OCI-LY1 (cell line): Measurements from ENCODE around the gene CEACAM19.

Experiments
- H2AFZ ChIP-seq: fragments of 200-600 bp; sonication (generic), shearing (Covaris generic); 2 replicates; pipeline ENCODE4 v1.6.0; 2014; ENCODE audit warnings: antibody characterized with exemption, mild to moderate bottlenecking, low read length
- H3F3A ChIP-seq: fragments of 200-600 bp; sonication (generic), shearing (Covaris generic); 2 replicates; pipeline ENCODE4 v1.6.0; 2014; ENCODE audit warnings: mild to moderate bottlenecking, antibody characterized with exemption, low read length, moderate library complexity; ENCODE audit not compliant: insufficient read depth
- H3K27ac ChIP-seq: fragments of 200-600 bp; sonication (generic); 2 replicates; pipeline ENCODE4 v1.5.1; 2014; ENCODE audit warnings: low read length, mixed run types, mild to moderate bottlenecking, low read depth; ENCODE audit not compliant: poor library complexity, severe bottlenecking
- H3K27me3 ChIP-seq: fragments of 200-600 bp; sonication (generic); 2 replicates; pipeline ENCODE4 v1.6.0; 2014; ENCODE audit warnings: antibody characterized with exemption, mild to moderate bottlenecking, low read length, moderate library complexity; ENCODE audit not compliant: insufficient read depth
- H3K36me3 ChIP-seq: fragments of 200-600 bp; sonication (generic); 2 replicates; pipeline ENCODE4 v1.6.1; 2014; ENCODE audit warnings: mild to moderate bottlenecking, antibody characterized with exemption, low read length, moderate library complexity, mixed read lengths; ENCODE audit not compliant: insufficient read depth
- H3K4me1 ChIP-seq: fragments of 200-600 bp; sonication (generic); 2 replicates; pipeline ENCODE4 v1.5.1; 2014; ENCODE audit warnings: mild to moderate bottlenecking, low read length, moderate library complexity; ENCODE audit not compliant: insufficient read depth, severe bottlenecking
- H3K4me2 ChIP-seq: fragments of 200-600 bp; sonication (generic), shearing (Covaris generic); 2 replicates; pipeline ENCODE4 v1.6.1; 2014; ENCODE audit warnings: low read length
- H3K4me3 ChIP-seq: fragments of 200-600 bp; sonication (generic); 2 replicates; pipeline ENCODE4 v1.5.1; 2014; ENCODE audit warnings: low read length, low read depth, mild to moderate bottlenecking, mixed read lengths; ENCODE audit not compliant: poor library complexity, severe bottlenecking
- H3K79me2 ChIP-seq: fragments of 200-600 bp; shearing (Covaris generic); 2 replicates; pipeline ENCODE4 v1.6.1; 2016; ENCODE audit warnings: mixed run types, low read length, mixed read lengths; ENCODE audit not compliant: insufficient read depth
- H3K9ac ChIP-seq: fragments of 200-600 bp; sonication (generic), shearing (Covaris generic); 2 replicates; pipeline ENCODE4 v1.6.1; 2014; ENCODE audit warnings: mild to moderate bottlenecking, low read length, mixed read lengths
- H3K9me2 ChIP-seq: fragments of 200-600 bp; sonication (generic), shearing (Covaris generic); 2 replicates; pipeline ENCODE4 v1.6.1; 2014; ENCODE audit warnings: low read depth, mild to moderate bottlenecking, low read length, mixed read lengths
- H3K9me3 ChIP-seq: fragments of 200-600 bp; shearing (Covaris generic); 2 replicates; pipeline ENCODE4 v1.6.1; 2014; ENCODE audit warnings: low read length, mixed read lengths
- H4K20me1 ChIP-seq: fragments of 200-600 bp; sonication (generic), shearing (Covaris generic); 2 replicates; pipeline ENCODE4 v1.6.0; 2016; ENCODE audit warnings: mild to moderate bottlenecking, low read length; ENCODE audit not compliant: insufficient read depth
- EZH2 ChIP-seq: fragments of 200-600 bp; sonication (generic), shearing (Covaris generic); IDR thresholded peaks from 2 replicates; pipeline ENCODE4 v1.8.0; 2017; ENCODE audit warnings: borderline replicate concordance, mixed run types, mild to moderate bottlenecking, antibody characterized with exemption, low read length, moderate library complexity, mixed read lengths
- TF ChIP-seq, protein P1 (sequence below): fragments of 200-600 bp; sonication (generic), shearing (Covaris generic); IDR thresholded peaks from 2 replicates; pipeline ENCODE4 v1.5.1; 2017; ENCODE audit warnings: mild to moderate bottlenecking, antibody characterized with exemption, low read length, moderate library complexity, mixed read lengths

Gene CEACAM19

DNA sequence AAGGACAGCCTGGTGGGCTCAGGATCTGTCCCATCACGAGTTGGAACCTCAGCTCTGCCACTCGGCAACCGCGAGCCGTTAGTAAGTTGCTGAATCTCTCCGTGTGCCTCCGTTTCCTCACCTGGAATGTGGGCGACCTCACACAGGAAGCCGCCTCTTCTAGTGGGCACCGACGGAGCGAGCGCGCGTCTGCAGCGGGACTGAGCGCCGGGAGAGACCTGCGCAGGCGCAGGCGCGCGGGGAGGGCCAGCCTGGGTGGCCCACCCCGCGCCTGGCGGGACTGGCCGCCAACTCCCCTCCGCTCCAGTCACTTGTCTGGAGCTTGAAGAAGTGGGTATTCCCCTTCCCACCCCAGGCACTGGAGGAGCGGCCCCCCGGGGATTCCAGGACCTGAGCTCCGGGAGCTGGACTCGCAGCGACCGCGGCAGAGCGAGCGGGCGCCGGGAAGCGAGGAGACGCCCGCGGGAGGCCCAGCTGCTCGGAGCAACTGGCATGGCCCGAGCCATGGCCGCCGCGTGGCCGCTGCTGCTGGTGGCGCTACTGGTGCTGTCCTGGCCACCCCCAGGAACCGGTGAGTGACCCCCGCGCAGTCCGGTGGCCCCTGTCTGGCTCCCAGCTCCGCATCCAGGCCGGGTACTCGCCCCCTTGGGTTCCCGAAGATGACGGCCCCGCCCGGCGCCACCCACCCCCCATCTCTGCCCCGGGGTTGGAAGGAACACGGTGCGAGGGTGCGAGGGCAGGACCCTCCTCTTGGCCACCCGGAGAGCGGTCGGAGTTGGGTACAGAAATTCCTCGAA, 27.5 kb upstream of the CEACAM19 start, which contains the start of gene PVR:
TSS of gene PVR (plus strand) at position 306 of the 797 bp plus-strand sequence. CDS start at position 493, 187 bp downstream.
- H4K20me1 ChIP-seq: no peaks in the 10 kb centered on the region
- no peaks in the 10 kb centered on the region for H3K79me2 ChIP-seq
- TF ChIP-seq EZH2: no peak
- TF ChIP-seq, protein P1, sequence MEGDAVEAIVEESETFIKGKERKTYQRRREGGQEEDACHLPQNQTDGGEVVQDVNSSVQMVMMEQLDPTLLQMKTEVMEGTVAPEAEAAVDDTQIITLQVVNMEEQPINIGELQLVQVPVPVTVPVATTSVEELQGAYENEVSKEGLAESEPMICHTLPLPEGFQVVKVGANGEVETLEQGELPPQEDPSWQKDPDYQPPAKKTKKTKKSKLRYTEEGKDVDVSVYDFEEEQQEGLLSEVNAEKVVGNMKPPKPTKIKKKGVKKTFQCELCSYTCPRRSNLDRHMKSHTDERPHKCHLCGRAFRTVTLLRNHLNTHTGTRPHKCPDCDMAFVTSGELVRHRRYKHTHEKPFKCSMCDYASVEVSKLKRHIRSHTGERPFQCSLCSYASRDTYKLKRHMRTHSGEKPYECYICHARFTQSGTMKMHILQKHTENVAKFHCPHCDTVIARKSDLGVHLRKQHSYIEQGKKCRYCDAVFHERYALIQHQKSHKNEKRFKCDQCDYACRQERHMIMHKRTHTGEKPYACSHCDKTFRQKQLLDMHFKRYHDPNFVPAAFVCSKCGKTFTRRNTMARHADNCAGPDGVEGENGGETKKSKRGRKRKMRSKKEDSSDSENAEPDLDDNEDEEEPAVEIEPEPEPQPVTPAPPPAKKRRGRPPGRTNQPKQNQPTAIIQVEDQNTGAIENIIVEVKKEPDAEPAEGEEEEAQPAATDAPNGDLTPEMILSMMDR: no peak
- H3K9ac ChIP-seq: no peak within 1 kb of the TSS
- no peak within 1 kb of the TSS for H3K27ac ChIP-seq
- no peak within 1 kb of the TSS for H2AFZ ChIP-seq
- no peak within 1 kb of the TSS for H3K4me3 ChIP-seq
- no peaks in the 10 kb centered on the region for H3K9me3 ChIP-seq
- no peaks in the 10 kb centered on the region for H3K27me3 ChIP-seq
- no peaks in the 10 kb centered on the region for H3K36me3 ChIP-seq
- H3K4me1 ChIP-seq: no peaks in the 10 kb centered on the region
- H3K9me2 ChIP-seq: no peaks in the 10 kb centered on the region
- H3F3A ChIP-seq: no peaks in the 10 kb centered on the region
- no peak within 1 kb of the TSS for H3K4me2 ChIP-seq

DNA sequence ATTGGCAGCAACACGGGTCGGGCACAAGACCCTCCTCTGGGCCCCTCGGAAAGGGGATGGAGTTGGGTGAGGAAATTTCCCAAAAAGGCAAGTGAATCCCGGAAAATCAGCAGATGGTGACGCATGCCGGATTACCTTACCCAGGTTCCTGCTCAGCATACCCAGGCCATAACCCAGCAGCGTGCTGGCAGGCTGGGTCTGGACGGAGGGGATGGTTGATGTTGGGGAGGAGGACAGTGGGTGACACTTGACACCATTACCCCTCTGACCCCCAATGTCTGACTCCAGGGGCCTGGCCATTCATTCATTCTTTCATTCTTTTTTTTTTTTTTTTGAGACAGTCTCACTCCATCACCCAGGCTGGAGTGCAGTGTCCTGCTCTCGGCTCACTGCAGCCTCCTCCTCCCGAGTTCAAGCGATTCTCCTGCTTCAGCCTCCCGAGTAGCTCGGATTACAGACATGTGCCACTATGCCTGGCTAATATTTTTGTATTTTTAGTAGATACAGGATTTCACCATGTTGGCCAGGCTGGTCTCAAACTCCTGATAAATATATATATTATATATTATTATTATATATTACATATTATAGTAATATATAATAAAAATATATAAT, 26.8 kb upstream of the CEACAM19 start:
- Histone ChIP-seq H3K27ac (no peak overlapping the region), H3F3A (no peaks in the 10 kb centered on the region), H3K9me3 (no peaks in the 10 kb centered on the region), H3K79me2 (no peaks in the 10 kb centered on the region), H3K27me3 (no peaks in the 10 kb centered on the region), H3K9me2 (no peaks in the 10 kb centered on the region), H3K36me3 (no peaks in the 10 kb centered on the region), H3K4me2 (no peak overlapping the region), H2AFZ (no peak overlapping the region), H3K4me3 (no peak overlapping the region), H3K4me1 (no peaks in the 10 kb centered on the region), H4K20me1 (no peaks in the 10 kb centered on the region), H3K9ac (no peak overlapping the region)
- no peak for TF ChIP-seq EZH2
- TF ChIP-seq, protein P1: no peak

DNA sequence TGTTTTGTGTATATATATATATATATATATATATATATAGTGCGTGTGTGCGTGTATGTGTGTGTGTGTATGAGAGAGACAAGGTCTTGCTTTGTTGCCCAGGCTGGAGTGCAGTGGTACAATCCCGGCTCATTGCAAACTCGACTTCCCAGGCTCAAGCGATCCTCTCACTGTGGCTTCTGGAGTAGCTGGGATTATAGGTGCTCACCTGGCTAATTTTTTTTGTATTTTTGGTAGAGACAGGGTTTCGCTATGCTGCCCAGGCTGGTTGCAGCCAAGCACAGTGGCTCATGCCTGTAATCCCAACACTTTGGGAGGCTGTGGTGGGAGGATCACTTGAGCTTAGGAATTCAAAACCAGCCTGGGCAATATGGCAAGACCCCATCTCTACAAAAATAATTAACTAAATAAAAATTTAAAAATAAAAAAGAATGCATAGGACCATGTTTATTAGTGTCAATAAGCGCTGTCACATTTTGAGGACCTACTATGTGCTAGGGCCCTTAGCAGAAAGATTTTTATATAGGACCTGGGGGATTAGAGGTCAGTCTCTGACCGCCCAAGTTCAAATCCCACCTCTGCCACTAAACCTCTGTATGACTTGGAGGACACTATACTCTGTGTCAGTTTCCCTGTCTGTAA, 25.8 kb upstream of the CEACAM19 start:
- H3K27ac ChIP-seq: no peak overlapping the region
- H3K27me3 ChIP-seq: no peaks in the 10 kb centered on the region
- no peak overlapping the region for H2AFZ ChIP-seq
- H3F3A ChIP-seq: no peaks in the 10 kb centered on the region
- H3K36me3 ChIP-seq: no peaks in the 10 kb centered on the region
- no peak overlapping the region for H3K4me2 ChIP-seq
- H3K79me2 ChIP-seq: no peaks in the 10 kb centered on the region
- H3K9me2 ChIP-seq: no peaks in the 10 kb centered on the region
- no peaks in the 10 kb centered on the region for H3K4me1 ChIP-seq
- no peak overlapping the region for H3K9ac ChIP-seq
- H3K9me3 ChIP-seq: no peaks in the 10 kb centered on the region
- no peaks in the 10 kb centered on the region for H4K20me1 ChIP-seq
- H3K4me3 ChIP-seq: no peak overlapping the region
- no peak for TF ChIP-seq EZH2
- TF ChIP-seq, protein P1: no peak
